HG02840 (cell line): ENCODE data around the gene TMEM115.

Experiments used
- ATAC-seq: cut with Tn5 transposase; IDR thresholded peaks from one replicate; pipeline ENCODE4 v1.9.1; 2021; ENCODE audit warnings: mild to moderate bottlenecking, moderate library complexity, moderate number of reproducible peaks; ENCODE audit not compliant: unreplicated experiment, low FRiP score

TMEM115 gene

DNA sequence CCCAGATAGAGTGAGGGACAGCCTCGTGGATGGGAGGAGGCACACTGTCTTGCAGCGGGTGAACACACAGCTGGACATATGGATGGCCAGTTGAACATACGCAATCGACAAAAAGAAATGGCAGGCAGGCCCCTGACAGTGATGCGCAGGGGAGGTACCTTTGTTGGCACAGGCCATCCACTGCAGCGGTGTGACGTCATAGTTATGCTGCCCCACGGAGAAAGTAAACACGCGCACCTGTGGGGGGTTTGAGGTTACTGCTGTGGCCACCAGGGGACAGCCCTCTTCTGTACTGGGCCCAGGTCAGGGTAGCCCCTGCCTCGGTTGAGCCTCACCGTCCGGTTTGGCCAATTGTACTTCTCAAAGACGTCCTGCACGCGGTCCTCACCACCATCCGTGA lies 19.4 kb upstream of the TMEM115 start:
- no peak for ATAC-seq

DNA sequence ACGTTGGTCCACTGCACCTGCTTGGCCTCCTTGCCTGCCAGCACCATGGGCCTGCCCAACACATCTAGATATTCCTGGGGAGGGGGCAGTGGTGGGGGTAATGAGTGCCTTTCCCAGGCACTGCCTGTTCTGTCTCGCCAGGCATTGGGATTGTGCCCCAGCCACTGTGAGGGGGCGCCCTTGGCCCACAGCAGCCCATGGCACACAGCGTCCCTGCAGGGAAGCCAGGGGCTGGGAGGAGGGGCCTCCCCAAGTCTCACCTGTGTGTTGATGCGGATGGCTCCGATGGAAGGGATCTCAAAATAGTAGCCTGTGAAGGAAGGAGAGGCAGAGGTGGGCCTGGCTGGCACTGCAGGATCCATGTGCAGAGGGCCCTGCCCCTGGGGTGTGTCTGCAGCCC lies 18.7 kb upstream of the TMEM115 start:
- no peak for ATAC-seq

DNA sequence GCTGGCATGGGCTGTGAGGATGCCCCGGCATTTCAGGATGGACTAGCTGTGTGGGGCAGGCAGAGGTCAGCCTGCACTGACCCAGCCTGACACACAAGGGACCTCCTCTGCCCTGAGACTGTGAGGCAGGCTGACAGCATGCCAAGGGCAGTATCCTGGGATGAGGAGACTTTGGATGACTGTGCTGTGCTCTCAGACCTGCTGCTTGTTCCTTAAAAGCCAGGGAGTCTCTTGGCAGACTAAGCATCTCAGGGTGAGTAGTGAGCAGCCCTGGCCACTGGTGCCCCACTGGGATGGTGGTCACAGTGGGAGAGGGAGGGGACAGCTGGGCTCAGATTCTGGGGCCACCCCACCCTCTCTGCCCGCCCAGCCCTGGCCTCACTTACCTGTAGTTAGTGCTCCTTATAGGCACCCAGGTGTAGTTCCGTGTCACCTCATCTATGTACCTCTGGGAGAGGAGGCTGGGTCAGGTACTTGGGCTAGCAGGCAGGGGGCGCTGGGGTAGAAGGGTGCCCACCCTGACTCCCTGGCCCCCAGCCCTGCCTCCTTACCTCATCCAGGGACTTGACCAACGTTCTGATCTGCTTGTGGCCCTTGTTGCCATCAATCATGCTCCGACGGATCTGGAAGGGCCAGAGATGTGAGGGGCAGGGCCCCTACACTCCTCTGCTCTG lies 16.1 kb upstream of the TMEM115 start:
- no peak for ATAC-seq

GRCh38 chr3:50374363-50375257 lies 15.3 kb upstream of the TMEM115 start:
- no peak for ATAC-seq

GRCh38 chr3:50373146-50374051 lies 14.1 kb upstream of the TMEM115 start:
- no peak for ATAC-seq

DNA sequence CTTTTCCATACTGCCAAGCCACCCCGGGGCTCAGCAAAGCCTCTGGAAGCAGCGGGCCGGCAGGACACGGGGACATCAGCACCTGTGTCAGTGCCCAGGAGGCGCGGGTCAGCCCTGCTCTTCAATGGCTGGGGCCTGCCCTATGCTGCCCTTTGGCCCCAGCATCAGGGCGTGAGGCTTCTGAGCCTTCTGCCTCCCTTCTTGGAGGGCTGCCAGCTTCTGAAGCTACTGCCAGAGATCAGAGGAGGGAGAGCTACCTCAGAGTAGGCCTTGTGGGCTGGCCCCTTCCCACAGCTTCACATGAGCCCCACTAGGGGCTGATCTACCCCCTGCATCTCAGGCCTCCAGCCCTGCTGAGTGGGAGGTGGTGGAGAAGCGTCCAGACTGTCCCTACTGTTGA lies 13.0 kb upstream of the TMEM115 start:
- no peak for ATAC-seq

DNA sequence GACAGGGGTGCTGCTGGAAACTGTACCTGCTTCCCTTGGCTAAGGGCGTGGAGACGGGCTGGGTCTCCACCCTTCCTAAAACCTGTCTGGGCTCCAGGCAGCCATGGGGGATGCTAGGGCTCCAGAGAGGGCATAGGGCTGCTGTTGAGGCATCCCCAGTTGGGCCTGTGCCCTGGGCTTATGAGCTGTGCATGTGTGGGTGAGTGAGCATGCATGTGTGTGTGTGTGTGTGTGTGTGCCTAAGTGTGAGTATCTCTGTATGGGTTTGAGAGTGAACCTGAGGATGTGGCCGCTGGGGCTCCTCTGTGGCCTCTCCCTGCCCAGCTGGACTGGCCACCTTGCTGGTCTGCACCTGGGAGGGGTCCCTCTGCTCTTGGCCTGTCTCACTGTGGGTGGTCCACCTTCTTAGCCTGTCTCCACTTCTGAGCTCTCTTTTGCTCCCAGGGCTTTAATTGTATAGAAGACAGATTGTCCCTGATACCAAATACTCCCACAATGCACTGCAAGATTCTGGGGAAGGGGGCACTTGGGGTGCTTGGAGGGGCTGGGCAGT lies 11.9 kb upstream of the TMEM115 start:
- no peak for ATAC-seq

DNA sequence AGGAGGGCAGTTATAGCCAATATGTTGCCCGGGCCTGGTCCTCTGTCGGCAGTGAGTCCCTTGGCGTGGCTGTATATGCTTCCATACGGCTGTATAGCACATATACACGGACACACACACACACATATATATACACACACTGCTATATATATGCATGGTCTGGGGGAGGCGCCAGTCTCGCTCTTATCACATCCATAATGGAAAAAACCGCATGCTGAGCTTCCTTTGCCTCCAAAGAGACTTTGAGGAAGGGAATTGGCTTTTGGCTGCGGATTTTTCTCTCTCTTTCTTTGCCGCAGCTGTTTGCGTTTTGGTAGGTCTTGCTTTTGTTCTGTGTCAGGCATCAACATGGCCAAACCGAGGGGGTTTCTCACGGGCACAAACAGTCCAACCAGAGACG lies 11.3 kb upstream of the TMEM115 start:
- ATAC-seq: no peak

DNA sequence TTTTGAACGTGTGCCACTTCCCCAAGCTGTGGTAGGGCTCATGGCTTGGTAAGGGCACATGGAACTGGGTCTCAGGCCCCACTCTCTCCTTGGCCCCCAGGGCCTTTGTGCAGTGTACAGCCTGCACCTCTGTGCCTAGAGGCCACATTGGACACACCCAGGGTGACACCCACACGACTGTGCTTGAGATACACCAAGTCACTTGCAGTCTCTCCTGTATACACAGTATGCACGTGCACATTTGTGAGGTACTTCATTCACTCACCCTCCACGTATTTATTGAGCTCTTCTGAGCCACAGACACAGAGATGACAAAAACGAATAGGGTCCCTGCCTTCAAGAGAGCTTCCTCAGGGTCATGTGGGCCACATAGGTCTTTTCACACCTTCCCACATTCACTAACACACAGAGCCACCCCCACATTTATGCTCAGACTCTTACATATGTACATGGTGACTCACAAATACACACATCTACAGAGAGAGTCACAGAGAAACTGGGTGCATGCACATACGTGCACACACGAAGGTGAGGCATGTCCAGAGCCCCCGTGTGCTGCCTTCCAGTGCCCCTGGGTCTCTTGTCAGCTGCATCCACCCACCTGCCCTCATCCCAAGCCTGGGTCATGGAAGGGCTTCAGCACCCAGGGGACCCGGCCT lies 9.8 kb upstream of the TMEM115 start:
- no peak for ATAC-seq

DNA sequence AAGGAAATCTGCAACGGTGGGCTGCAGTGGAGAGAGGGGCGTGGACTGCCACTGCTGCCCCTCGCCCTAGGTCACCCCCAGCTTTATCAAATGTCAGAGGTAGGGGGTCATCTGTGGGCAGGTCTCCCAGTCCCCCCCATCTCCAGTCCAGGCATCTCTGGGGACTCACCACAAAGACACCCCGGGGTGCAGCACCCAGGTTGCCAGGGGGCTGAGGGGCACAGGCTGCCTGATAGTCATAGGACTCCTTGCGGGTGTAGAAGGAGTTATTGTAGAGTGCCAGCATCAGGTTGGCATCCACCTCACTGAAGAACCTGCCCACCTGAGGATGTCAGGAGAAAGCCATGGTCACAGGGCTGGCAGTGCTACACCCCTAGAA lies 6.5 kb upstream of the TMEM115 start:
- no peak for ATAC-seq

DNA sequence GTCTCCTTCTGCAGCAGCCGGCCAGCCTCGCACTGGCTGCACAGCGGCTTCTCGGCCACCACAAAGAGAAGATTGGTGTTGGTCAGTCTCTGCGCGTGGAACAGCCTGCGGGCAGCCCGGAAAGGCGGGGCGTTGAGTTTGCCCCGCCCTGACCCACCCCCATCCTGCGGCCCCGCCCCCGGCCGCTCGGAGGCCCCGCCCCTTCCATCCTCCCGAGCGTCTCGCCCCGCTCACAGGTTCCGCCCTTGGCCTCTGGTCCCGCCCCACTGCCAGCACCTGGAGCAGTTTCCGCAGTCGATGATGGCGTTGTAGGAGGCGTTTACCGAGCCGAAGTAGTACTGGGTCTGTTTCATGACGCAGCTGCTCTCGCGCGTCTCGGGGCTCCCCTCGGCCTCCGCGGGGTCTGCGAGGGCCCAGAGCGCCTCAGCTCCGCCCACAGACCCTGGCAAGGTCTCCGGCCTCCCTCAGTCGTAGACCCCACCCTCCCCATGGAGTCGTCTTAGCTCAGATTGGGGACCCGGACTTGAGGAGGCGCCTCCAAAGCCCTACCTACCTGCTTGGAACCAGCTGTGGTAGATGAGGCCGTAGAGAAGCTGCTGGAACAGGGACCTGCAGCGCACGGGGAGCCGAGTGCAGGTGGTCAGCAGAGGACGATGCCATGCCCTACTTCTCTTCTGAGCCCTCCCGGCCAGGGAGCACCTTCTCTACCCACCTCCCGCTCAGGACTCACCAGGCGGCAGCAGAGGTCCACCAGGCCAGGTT lies 5.9 kb upstream of the TMEM115 start:
- ATAC-seq: peak; percentile 79

DNA sequence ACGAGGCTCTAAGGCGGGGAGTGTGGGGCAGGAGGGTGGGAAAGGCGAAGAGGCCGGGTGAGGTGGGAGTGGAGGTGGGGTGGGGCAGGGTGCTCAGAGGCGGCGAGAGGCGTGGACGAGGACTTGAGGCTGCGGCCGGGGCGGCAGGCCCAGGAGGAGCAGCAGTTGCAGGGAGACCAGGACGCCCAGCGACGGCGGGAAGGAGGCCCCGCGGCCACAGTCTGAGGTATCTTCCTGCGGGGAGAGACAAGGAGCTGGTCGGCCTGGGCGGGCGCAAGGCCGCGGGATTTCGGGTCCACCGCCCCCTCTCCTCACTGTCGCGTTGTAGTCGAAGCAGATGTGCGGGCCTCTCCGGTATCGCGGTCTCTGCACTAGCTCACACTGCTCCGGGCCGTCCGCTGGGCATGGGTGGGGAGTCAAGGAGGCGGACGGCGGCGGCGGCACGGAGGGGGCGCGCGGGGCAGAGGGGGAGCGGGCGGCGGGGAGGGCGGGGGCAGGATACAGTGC lies 5.3 kb upstream of the TMEM115 start:
- no peak for ATAC-seq

GRCh38 chr3:50359760-50360110 lies 414 bp upstream of the TMEM115 start:
- no peak for ATAC-seq

- no peak for ATAC-seq
Measured at GRCh38 chr3:50358355-50358910, 888 bp downstream of the TMEM115 start.

- no peak for ATAC-seq
Measured at GRCh38 chr3:50357481-50357880, 1.8 kb downstream of the TMEM115 start.

GRCh38 chr3:50356553-50356952 lies 2.8 kb downstream of the TMEM115 start:
- ATAC-seq: no peak

DNA sequence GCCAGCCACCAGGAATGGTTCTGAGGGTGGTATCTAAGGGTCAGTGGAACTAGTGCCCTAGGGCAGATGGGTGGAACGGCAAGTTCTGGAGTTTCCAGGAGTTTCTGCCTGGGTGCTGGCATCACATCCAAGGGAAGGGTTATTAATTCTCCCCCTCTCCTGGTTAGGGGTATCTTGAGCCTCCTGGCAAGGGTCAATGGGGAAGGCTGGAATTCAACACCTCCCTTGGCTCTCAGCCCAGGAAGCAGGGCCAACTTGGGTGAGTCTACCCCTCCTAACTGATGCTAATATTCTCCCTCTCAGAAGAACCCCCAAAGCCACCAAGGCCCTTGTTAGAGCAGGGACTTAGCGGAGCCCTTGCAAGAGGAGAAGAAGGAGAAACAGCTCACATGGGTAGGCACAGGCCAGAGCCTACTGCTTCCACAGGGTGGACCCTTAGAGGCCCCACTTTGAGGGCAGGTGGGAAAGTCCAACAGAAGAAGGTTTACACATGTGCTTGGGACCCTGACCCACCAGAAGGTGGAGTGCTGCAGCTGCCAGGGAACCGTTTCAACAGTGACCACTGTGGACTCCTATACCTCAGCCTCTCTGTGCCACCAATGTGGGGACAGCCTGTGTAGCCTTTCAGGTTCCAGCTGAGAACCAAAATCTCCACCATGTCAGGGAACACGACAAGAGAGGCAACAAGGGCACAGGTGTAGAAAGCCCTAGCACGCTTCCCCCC lies 3.3 kb downstream of the TMEM115 start:
- ATAC-seq: no peak

GRCh38 chr3:50354850-50355249 lies 4.5 kb downstream of the TMEM115 start:
- no peak for ATAC-seq
